Lower leg skin (tissue), 3 donors: ENCODE data around the gene KATNIP.

Experiments used
- CTCF ChIP-seq, 3 donors: fragments of 450-650 bp; IDR thresholded peaks; one replicate each; pipeline ENCODE4 v1.5.1; 2016; ENCODE audit warnings: antibody characterized with exemption in 3 of 3, mild to moderate bottlenecking in 3 of 3, moderate library complexity in 2 of 3
- POLR2A ChIP-seq, 2 donors: fragments of 450-650 bp; IDR thresholded peaks; one replicate each; pipeline ENCODE4 v1.6.1; 2016 to 2017; ENCODE audit warnings: antibody characterized with exemption in 2 of 2, mild to moderate bottlenecking in 1 of 2, moderate library complexity in 1 of 2

GRCh38 chr16:27597361-27597760, 47.4 kb downstream of the KATNIP start:
- no peak for TF ChIP-seq CTCF (IDR thresholded peaks at IDR 0.05)
- no peak for TF ChIP-seq POLR2A (IDR thresholded peaks at IDR 0.05)
